GM19035 (cell line): Measurements from ENCODE around the gene ZNF143.
"Not testable (repeated sequence)": the region's sequence is repeated elsewhere in the genome, so short reads cannot be mapped to it uniquely, and the experiment has no call there.

Source experiments
- ATAC-seq: cut with Tn5 transposase; IDR thresholded peaks from one replicate; pipeline ENCODE4 v1.9.1; 2021; ENCODE audit not compliant: unreplicated experiment

Gene ZNF143

GRCh38 chr11:9533736-9534473, 73.1 kb downstream of the ZNF143 start:
- no peak for ATAC-seq

DNA sequence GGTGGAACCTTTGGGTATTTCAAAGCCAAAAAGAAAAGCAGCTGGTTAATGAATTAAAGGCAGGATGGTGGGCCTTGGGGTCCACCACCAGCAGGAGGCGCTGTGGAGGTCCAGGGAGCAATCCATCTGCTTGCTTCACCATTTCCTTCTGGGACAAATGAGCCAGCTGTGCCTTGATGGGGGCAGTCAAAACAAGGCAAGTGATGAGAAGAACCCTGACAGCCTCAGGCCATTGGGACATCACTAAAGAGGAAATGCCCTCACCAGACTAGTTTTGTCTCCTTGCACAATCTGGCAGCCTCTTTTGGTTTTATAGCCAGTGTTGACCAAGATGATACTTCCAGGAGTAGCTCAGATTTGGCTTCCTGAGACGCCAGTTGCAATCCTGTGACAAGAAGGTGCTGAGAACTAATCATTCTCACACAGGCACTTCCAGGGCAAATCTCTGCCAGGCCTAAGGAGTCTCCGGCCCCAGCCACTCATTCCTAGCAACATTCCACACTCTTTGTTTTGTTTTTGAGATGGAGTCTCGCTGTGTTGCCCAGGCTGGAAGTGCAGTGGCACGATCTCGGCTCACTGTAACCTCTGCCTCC, 74.5 kb downstream of the ZNF143 start:
- no peak for ATAC-seq

- no peak for ATAC-seq
Measured at GRCh38 chr11:9538548-9538947, 77.7 kb downstream of the ZNF143 start.

GRCh38 chr11:9549216-9549615, 88.4 kb downstream of the ZNF143 start:
- not testable (repeated sequence) for ATAC-seq

GRCh38 chr11:9550191-9550628, 89.4 kb downstream of the ZNF143 start:
- no peak for ATAC-seq

DNA sequence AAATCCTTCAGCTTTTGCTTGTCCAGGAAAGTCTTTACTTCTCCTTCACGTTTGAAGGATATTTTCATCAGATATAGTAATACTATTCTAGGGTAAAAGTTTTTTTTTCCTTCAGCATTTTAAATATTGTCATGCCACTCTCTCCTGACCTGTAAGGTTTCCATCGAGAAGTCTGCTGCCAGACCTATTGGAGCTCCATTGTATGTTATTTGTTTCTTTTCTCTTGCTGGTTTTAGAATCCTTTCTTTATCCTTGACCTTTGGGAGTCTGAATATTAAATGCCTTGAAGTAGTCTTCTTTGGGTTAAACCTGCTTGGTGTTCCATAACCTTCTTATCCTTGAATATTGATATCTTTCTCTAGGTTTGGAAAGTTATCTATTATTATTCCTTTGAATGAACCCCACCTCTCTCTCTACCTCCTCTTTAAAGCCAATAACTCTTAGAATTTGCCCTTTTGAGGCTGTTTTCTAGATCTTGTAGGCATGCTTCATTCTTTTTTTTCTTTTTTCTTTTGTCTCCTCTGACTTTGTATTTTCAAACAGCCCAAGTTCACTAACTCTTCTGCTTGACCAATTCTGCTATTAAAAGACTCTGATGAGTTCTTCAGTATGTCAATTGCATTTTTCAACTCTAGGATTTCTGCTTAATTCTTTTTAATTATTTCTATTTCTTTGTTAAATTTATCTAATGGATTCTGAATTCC, 100.6 kb downstream of the ZNF143 start:
- no peak for ATAC-seq

GRCh38 chr11:9562716-9563115, 101.9 kb downstream of the ZNF143 start:
- no peak for ATAC-seq

DNA sequence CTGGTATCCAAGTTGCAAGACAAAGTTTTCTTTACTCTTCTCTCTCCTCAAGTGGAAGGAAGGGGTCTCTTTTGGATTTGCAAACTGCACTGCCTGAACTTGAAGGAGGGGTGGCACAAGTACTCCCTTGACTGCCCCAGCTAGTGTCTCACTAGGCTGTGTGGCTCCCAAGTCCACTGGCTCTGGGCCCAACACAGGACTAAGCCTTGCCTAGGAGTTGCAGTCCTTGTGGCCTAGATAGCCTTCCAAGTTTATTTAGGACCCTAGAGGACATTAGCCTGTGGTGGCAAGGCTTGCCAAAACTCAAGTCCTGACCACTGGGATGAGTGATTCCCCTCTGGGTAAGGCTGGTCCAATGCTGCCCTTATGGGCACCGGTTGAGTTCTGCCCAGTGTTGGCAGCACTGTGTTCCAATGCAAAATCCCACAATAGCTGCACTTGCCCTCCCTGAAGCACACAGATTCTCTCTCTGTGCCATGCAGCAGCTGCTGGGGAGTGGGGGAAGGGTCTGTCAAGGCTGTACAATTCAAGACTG, 102.5 kb downstream of the ZNF143 start:
- no peak for ATAC-seq

DNA sequence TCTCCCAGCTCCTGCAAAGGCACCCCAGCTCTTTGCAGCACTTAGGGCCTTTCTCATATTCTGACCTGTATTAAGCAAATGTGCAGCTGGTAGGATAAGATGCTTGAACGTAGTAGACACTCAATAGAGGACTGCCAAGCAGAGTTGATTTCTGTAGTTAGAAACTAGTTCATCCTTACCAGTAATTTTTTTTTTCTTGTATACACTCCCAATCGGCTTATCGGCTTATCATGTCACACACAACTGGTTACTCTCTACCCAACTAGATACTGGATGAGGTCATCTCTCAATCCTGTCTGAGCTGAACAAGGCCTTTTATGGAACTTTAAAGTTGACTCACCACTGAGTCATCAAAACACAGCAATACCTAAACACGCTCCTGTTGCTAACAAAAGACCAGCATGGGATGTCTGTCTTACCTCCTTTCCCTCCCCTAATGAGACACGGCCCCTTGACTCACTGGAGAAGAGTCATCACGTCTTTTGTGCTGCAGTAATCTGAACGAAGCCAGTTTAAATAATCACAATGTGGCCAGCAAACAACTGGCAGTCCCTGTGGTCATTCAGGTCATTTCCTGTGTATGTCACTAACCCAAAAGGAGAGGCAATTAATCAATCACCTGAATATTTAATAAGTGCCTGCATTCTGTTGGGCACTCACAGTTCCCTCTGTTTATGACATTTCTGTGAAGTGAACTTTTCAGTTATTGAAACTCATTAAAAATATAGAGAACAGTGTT, 105.2 kb downstream of the ZNF143 start:
- ATAC-seq: peak; percentile 96

- ATAC-seq: no peak
Measured at GRCh38 chr11:9566561-9567063, 105.8 kb downstream of the ZNF143 start.

DNA sequence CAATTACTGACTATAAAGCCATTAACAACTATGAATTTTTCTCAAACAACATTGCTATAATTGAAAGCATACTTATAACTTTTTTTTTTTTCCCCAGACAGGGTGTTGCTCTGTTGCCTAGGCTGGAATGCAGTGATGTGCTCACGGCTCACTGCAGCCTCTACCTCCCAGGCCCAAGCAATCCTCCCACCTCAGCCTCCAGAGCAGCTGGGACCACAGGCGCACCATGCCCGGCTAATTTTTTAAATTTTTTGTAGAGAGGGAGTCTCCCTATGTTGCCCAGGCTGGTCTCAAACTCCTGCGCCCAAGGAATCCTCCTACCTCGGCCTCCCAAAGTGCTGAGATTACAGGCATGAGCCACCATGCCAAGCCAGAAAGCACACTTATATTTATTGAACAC, 106.6 kb downstream of the ZNF143 start:
- no peak for ATAC-seq

GRCh38 chr11:9568161-9568853, 107.5 kb downstream of the ZNF143 start:
- no peak for ATAC-seq

DNA sequence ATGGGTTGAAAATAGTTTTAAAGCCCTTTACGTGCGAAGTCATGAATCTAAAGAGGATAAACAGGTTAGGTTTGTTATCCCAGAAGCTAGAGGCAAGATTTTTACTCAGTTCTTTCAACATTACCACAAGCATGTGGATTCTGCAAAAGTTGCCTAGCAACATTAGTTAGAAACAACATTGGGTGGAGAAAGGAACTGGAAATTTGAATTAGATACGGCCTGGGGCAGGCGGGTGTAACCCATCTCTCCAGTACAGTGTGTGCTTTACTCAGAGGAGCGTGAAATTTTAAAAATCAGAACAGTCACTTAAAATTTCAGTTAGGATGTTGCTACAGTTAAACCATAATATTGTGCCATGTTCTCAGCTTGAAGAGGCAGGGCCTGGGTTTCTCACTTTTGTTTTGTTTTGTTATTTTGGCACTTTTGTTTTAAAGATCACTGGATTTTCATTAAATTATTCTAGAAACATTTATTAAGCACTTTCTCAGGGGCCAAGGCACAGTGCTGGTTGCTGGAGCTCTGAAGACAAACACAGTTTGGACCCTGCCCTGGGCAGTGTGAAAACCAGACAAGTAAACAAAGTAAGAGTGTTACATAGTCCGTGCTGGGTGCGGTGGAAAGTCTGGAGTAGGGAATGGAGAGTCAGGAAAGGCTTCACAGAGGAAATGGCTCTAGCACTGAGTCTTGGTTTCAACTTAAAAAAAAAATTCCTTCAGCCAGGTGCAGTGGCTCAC, 108.2 kb downstream of the ZNF143 start:
- no peak for ATAC-seq

GRCh38 chr11:9569588-9570164, 108.9 kb downstream of the ZNF143 start:
- no peak for ATAC-seq

- no peak for ATAC-seq
Measured at GRCh38 chr11:9570313-9571025, 109.7 kb downstream of the ZNF143 start.

DNA sequence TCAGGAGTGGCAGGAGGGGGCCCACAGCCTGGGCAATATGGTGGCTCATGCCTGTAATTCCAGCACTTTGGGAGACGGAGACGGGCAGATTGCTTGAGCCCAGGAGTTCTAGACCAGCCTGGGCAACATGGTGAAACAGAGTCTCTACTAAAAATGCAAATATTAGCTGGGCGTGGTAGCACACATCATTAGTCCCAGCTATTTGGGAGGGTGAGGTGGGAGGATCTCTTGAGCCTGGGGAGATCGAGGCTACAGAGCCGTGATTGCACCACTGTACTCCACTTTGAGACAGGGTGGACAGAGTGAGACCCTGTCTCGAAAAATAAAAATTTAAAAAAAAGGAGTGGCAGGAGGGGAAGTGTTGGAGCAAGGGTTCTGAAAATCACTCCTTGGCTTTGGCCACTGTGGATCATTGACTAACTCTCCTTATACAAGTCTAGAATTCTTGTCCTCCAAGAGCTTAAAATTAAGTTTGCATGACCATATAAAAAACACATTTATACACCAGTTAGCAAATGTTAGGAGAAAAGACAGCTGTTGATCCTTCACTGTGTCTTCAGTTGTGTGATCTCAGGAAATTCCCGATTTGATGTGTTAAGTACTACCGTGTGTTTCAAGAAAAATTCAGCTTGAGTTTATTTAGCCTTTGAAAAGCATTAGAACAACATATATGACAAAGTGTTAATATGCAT, 110.4 kb downstream of the ZNF143 start:
- no peak for ATAC-seq

- no peak for ATAC-seq
Measured at GRCh38 chr11:9571763-9572115, 110.9 kb downstream of the ZNF143 start.
